GM23338 (cell line): Measurements from ENCODE around the gene FAM227A. TPM values are rescaled to one million over a fixed set of nuclear protein-coding genes. Genes with fewer than 3 reads are reported as not detected.

ENCODE experiments used
- ATAC-seq: fragments of 200-7000 bp; cut with Tn5 transposase; 3 replicates; pipeline ENCODE4 v1.9.1; 2020
- DNase-seq: peaks from one replicate; pipeline ENCODE4 v3.0.0-alpha.2; 2015; ENCODE audit warnings: low spot score
- H2AFZ ChIP-seq: fragments of 200-600 bp; sonication (generic); 2 replicates; pipeline ENCODE4 v1.8.0; 2016; ENCODE audit warnings: antibody characterized with exemption, mild to moderate bottlenecking, moderate library complexity
- H3F3A ChIP-seq: fragments of 200-600 bp; sonication (generic); replicated peaks from 2 replicates; pipeline ENCODE4 v1.8.0; 2017; ENCODE audit warnings: antibody characterized with exemption, mixed run types, low read depth
- H3K27ac ChIP-seq: fragments of 200-600 bp; sonication (generic); 2 replicates; pipeline ENCODE4 v1.6.1; 2016; ENCODE audit warnings: low read depth
- H3K27me3 ChIP-seq: fragments of 200-600 bp; sonication (generic); 2 replicates; pipeline ENCODE4 v1.8.0; 2016; ENCODE audit warnings: mild to moderate bottlenecking, mixed run types, moderate library complexity; ENCODE audit not compliant: insufficient read depth
- H3K36me3 ChIP-seq: fragments of 200-600 bp; sonication (generic); 2 replicates; pipeline ENCODE4 v1.8.0; 2016; ENCODE audit warnings: mild to moderate bottlenecking; ENCODE audit not compliant: insufficient read depth
- H3K4me1 ChIP-seq: fragments of 200-600 bp; sonication (generic); 2 replicates; pipeline ENCODE4 v1.8.0; 2016; ENCODE audit warnings: mild to moderate bottlenecking, moderate library complexity; ENCODE audit not compliant: insufficient read depth
- H3K4me2 ChIP-seq: fragments of 200-600 bp; sonication (generic); 2 replicates; pipeline ENCODE4 v1.7.1; 2017; ENCODE audit warnings: mixed run types
- H3K4me3 ChIP-seq: fragments of 200-600 bp; sonication (generic); 2 replicates; pipeline ENCODE4 v1.6.1; 2016; ENCODE audit warnings: mixed run types
- H3K79me2 ChIP-seq: fragments of 200-600 bp; sonication (generic); replicated peaks from 2 replicates; pipeline ENCODE4 v1.8.0; 2017; ENCODE audit warnings: mild to moderate bottlenecking; ENCODE audit not compliant: insufficient read depth
- H3K9me2 ChIP-seq: fragments of 200-600 bp; sonication (generic); 2 replicates; pipeline ENCODE4 v1.8.0; 2017; ENCODE audit not compliant: insufficient read depth
- H4K20me1 ChIP-seq: fragments of 200-600 bp; sonication (generic); replicated peaks from 2 replicates; pipeline ENCODE4 v1.8.0; 2017; ENCODE audit warnings: mild to moderate bottlenecking; ENCODE audit not compliant: insufficient read depth
- H3K27ac Mint-ChIP-seq: 2 replicates; pipeline ENCODE4 v1.8.0; 2020; ENCODE audit warnings: inconsistent platforms, mild to moderate bottlenecking, moderate library complexity, mixed read lengths
- H3K27me3 Mint-ChIP-seq: 3 replicates; pipeline ENCODE4 v1.8.0; 2022; ENCODE audit warnings: low read depth, mild to moderate bottlenecking, moderate library complexity, mixed read lengths, inconsistent platforms; ENCODE audit not compliant: insufficient read depth, poor library complexity
- H3K36me3 Mint-ChIP-seq: 3 replicates; pipeline ENCODE4 v1.8.0; 2021; ENCODE audit warnings: low read depth, mild to moderate bottlenecking, inconsistent platforms, moderate library complexity, mixed read lengths
- H3K4me1 Mint-ChIP-seq: 3 replicates; pipeline ENCODE4 v1.8.0; 2020; ENCODE audit warnings: mild to moderate bottlenecking, inconsistent platforms, mixed read lengths
- H3K4me3 Mint-ChIP-seq: 3 replicates; pipeline ENCODE4 v1.8.0; 2021; ENCODE audit warnings: moderate library complexity, mild to moderate bottlenecking, inconsistent platforms, mixed read lengths
- H3K9me3 Mint-ChIP-seq: 3 replicates; pipeline ENCODE4 v1.8.0; 2020; ENCODE audit warnings: moderate library complexity, mild to moderate bottlenecking, inconsistent platforms, mixed read lengths
- CREB1 ChIP-seq: fragments of 250-450 bp; sonication (Bioruptor Pico); IDR thresholded peaks from 2 replicates; pipeline ENCODE4 v1.5.0; 2020; ENCODE audit warnings: low read depth, mild to moderate bottlenecking, moderate library complexity
- CTCF ChIP-seq, 2 experiments: fragments of 200-600 bp in 1 of 2; sonication (generic) in 1 of 2; conservative IDR thresholded peaks; 2 replicates each; pipeline versions ENCODE4 v1.5.1 to v1.6.1; 2016 to 2017; ENCODE audit warnings: antibody characterized with exemption in 2 of 2, low read depth in 2 of 2, mild to moderate bottlenecking in 2 of 2, moderate library complexity in 1 of 2
- EZH2 ChIP-seq: fragments of 200-600 bp; sonication (generic); IDR thresholded peaks from one replicate; pipeline ENCODE4 v1.8.0; 2017; ENCODE audit warnings: antibody characterized with exemption, mild to moderate bottlenecking, low read depth; ENCODE audit not compliant: unreplicated experiment
- EZH2phosphoT487 ChIP-seq: fragments of 200-600 bp; sonication (generic); IDR thresholded peaks from one replicate; pipeline ENCODE4 v1.8.1; 2018; ENCODE audit warnings: antibody characterized with exemption; ENCODE audit not compliant: unreplicated experiment
- JUNB ChIP-seq: IDR thresholded peaks from one replicate; pipeline ENCODE4 v1.6.1; 2016; ENCODE audit warnings: antibody characterized with exemption; ENCODE audit not compliant: unreplicated experiment
- NANOG ChIP-seq: IDR thresholded peaks from 2 replicates; pipeline ENCODE4 v1.6.1; 2016; ENCODE audit warnings: antibody characterized with exemption, borderline replicate concordance
- POLR2AphosphoS5 ChIP-seq: IDR thresholded peaks from 2 replicates; pipeline ENCODE4 v1.6.1; 2016; ENCODE audit warnings: antibody characterized with exemption, low read depth
- STAT1 ChIP-seq: IDR thresholded peaks from one replicate; pipeline ENCODE4 v1.6.1; 2016; ENCODE audit warnings: antibody characterized with exemption; ENCODE audit not compliant: unreplicated experiment
- ZNF114 ChIP-seq: fragments of 250-450 bp; sonication (Bioruptor Pico); IDR thresholded peaks from 2 replicates; pipeline ENCODE4 v1.5.0; 2020; ENCODE audit warnings: mild to moderate bottlenecking, moderate library complexity
- ZNF331 ChIP-seq: fragments of 250-450 bp; sonication (Bioruptor Pico); IDR thresholded peaks from 2 replicates; pipeline ENCODE4 v1.5.0; 2020; ENCODE audit warnings: low read depth, mild to moderate bottlenecking, moderate library complexity
- ZNF462 ChIP-seq: fragments of 250-450 bp; sonication (Bioruptor Pico); IDR thresholded peaks from 2 replicates; pipeline ENCODE4 v1.5.0; 2020; ENCODE audit warnings: mild to moderate bottlenecking, moderate library complexity
- polyA plus RNA-seq: library from polyadenylated mRNA; unstranded; fragments of >200 nt; fragmentation: Nextera tagmentation; extraction: Ambion mirVana; gene quantifications from 2 replicates; pipeline ENCODE4 v1.2.1, GENCODE V29; 2016
- total RNA-seq: library from RNA; depleted of rRNA; stranded (reverse); fragments of >200 nt; shearing (Covaris generic); gene quantifications from 2 replicates; pipeline ENCODE4 v1.2.3, GENCODE V29; 2014
- TF ChIP-seq, protein P1 (sequence below): IDR thresholded peaks from 2 replicates; pipeline ENCODE4 v1.6.1; 2016; ENCODE audit warnings: antibody characterized with exemption
- TF ChIP-seq, protein P2 (sequence below): IDR thresholded peaks from one replicate; pipeline ENCODE4 v1.6.1; 2018; ENCODE audit warnings: antibody characterized with exemption; ENCODE audit not compliant: unreplicated experiment

FAM227A gene
- total and polyA plus RNA-seq, 2 experiments from 2014 or later, result 5.8 to 11.0 TPM

GRCh38 chr22:38641476-38642040 is 14.6 kb downstream of the FAM227A start:
- DNase-seq, result no peak
- no peaks in the 10 kb centered on the region for H3K9me3 Mint-ChIP-seq
- H3K27ac ChIP-seq, result no peak overlapping the region
- no peak overlapping the region for H2AFZ ChIP-seq
- H3K4me1 ChIP-seq, result no peaks in the 10 kb centered on the region
- peaks cover 2% of the 10 kb centered on the region; the same call in 1 of the 2 replicates for H3K36me3 ChIP-seq
- no peaks in the 10 kb centered on the region for H3F3A ChIP-seq
- no peak overlapping the region for H3K4me3 Mint-ChIP-seq
- no peak overlapping the region for H3K27ac Mint-ChIP-seq
- no peak for ATAC-seq
- no peaks in the 10 kb centered on the region for H3K9me2 ChIP-seq
- peaks cover 26% of the 10 kb centered on the region for H3K36me3 Mint-ChIP-seq
- H3K4me3 ChIP-seq, result no peak overlapping the region
- TF ChIP-seq, protein P1, sequence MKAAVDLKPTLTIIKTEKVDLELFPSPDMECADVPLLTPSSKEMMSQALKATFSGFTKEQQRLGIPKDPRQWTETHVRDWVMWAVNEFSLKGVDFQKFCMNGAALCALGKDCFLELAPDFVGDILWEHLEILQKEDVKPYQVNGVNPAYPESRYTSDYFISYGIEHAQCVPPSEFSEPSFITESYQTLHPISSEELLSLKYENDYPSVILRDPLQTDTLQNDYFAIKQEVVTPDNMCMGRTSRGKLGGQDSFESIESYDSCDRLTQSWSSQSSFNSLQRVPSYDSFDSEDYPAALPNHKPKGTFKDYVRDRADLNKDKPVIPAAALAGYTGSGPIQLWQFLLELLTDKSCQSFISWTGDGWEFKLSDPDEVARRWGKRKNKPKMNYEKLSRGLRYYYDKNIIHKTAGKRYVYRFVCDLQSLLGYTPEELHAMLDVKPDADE, result no peak
- TF ChIP-seq STAT1 (no peak), POLR2AphosphoS5 (no peak), CTCF (conservative IDR thresholded peaks at IDR 0.05; ENCODE audit: low read depth in 2 of 2) (no peak), EZH2 (no peak), ZNF114 (CRISPR knock-in tag) (no peak), NANOG (no peak), ZNF331 (CRISPR knock-in tag) (no peak), JUNB (no peak), EZH2phosphoT487 (no peak), ZNF462 (CRISPR knock-in tag) (no peak), CREB1 (no peak)
- TF ChIP-seq, protein P2, sequence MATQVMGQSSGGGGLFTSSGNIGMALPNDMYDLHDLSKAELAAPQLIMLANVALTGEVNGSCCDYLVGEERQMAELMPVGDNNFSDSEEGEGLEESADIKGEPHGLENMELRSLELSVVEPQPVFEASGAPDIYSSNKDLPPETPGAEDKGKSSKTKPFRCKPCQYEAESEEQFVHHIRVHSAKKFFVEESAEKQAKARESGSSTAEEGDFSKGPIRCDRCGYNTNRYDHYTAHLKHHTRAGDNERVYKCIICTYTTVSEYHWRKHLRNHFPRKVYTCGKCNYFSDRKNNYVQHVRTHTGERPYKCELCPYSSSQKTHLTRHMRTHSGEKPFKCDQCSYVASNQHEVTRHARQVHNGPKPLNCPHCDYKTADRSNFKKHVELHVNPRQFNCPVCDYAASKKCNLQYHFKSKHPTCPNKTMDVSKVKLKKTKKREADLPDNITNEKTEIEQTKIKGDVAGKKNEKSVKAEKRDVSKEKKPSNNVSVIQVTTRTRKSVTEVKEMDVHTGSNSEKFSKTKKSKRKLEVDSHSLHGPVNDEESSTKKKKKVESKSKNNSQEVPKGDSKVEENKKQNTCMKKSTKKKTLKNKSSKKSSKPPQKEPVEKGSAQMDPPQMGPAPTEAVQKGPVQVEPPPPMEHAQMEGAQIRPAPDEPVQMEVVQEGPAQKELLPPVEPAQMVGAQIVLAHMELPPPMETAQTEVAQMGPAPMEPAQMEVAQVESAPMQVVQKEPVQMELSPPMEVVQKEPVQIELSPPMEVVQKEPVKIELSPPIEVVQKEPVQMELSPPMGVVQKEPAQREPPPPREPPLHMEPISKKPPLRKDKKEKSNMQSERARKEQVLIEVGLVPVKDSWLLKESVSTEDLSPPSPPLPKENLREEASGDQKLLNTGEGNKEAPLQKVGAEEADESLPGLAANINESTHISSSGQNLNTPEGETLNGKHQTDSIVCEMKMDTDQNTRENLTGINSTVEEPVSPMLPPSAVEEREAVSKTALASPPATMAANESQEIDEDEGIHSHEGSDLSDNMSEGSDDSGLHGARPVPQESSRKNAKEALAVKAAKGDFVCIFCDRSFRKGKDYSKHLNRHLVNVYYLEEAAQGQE, result no peak
- no peaks in the 10 kb centered on the region for H3K27me3 ChIP-seq
- peaks cover 8% of the 10 kb centered on the region for H3K27me3 Mint-ChIP-seq
- H3K4me2 ChIP-seq, result no peak overlapping the region
- no peaks in the 10 kb centered on the region for H3K79me2 ChIP-seq
- H3K4me1 Mint-ChIP-seq, result no peaks in the 10 kb centered on the region
- H4K20me1 ChIP-seq, result peaks cover 3% of the 10 kb centered on the region
